GM12878 (cell line): Measurements from ENCODE around the gene DBNDD2. TPM values are rescaled to one million over a fixed set of nuclear protein-coding genes. Genes with fewer than 3 reads are reported as not detected.

Experiments used
- BRCA1 ChIP-seq: IDR thresholded peaks from 2 replicates; pipeline ENCODE4 v1.6.1; 2011; ENCODE audit warnings: low read depth, low read length, improper control_type of control experiment
- CEBPB ChIP-seq, 2 experiments: fragments of 150-350 bp in 1 of 2; IDR thresholded peaks; 2 replicates each; pipeline ENCODE4 v1.6.1; 2012 to 2014; ENCODE audit warnings: low read depth in 2 of 2, low read length in 2 of 2, borderline replicate concordance in 1 of 2, inconsistent platforms in 1 of 2
- CHD2 ChIP-seq: IDR thresholded peaks from 2 replicates; pipeline ENCODE4 v1.6.1; 2011; ENCODE audit warnings: low read depth, low read length, improper control_type of control experiment, borderline replicate concordance
- ETV6 ChIP-seq, 2 experiments: fragments of 450-650 bp in 1 of 2; IDR thresholded peaks in 1 of 2; conservative IDR thresholded peaks in 1 of 2; 2 replicates each; pipeline ENCODE4 v1.6.1; 2014; ENCODE audit warnings: antibody characterized with exemption in 1 of 2, borderline replicate concordance in 1 of 2, low read depth in 1 of 2, mild to moderate bottlenecking in 1 of 2, moderate library complexity in 1 of 2
- EZH2 ChIP-seq: IDR thresholded peaks from 2 replicates; pipeline ENCODE4 v1.6.1; 2012; ENCODE audit warnings: low read depth, mild to moderate bottlenecking, control low read depth, inconsistent platforms, low read length, borderline replicate concordance; ENCODE audit not compliant: control insufficient read depth
- FOS ChIP-seq: IDR thresholded peaks from 3 replicates; pipeline ENCODE4 v1.6.1; 2011; ENCODE audit warnings: borderline replicate concordance; ENCODE audit not compliant: insufficient read length; ENCODE audit errors: extremely low read depth
- IRF4 ChIP-seq: IDR thresholded peaks from 2 replicates; pipeline ENCODE4 v1.6.1; 2011; ENCODE audit warnings: low read depth, low read length
- MAX ChIP-seq: IDR thresholded peaks from 2 replicates; pipeline ENCODE4 v1.6.1; 2012; ENCODE audit warnings: low read depth, low read length, improper control_type of control experiment
- MYC ChIP-seq: IDR thresholded peaks from 2 replicates; pipeline ENCODE4 v1.6.1; 2011; ENCODE audit warnings: mild to moderate bottlenecking, low read length, moderate library complexity, inconsistent platforms; ENCODE audit not compliant: insufficient read depth, insufficient replicate concordance, insufficient read length, severe bottlenecking
- NFIC ChIP-seq: IDR thresholded peaks from 2 replicates; pipeline ENCODE4 v1.6.1; 2012; ENCODE audit warnings: low read depth, mild to moderate bottlenecking, inconsistent platforms, low read length, moderate library complexity
- NFYB ChIP-seq: IDR thresholded peaks from 2 replicates; pipeline ENCODE4 v1.6.1; 2011; ENCODE audit warnings: low read depth, mild to moderate bottlenecking, low read length, improper control_type of control experiment, moderate library complexity; ENCODE audit not compliant: insufficient read depth
- POLR2A ChIP-seq: IDR thresholded peaks from 2 replicates; pipeline ENCODE4 v1.6.1; 2011; ENCODE audit warnings: low read depth, mild to moderate bottlenecking, low read length
- POU2F2 ChIP-seq: IDR thresholded peaks from 3 replicates; pipeline ENCODE4 v1.6.1; 2011; ENCODE audit warnings: low read depth, mild to moderate bottlenecking, low read length, borderline replicate concordance
- RELA ChIP-seq: fragments of 450-650 bp; IDR thresholded peaks from 2 replicates; pipeline ENCODE4 v1.8.0; 2014; ENCODE audit warnings: borderline replicate concordance; ENCODE audit not compliant: partially characterized antibody
- RUNX3 ChIP-seq: IDR thresholded peaks from 2 replicates; pipeline ENCODE4 v1.6.1; 2012; ENCODE audit warnings: low read length, inconsistent platforms
- SIN3A ChIP-seq: IDR thresholded peaks from 2 replicates; pipeline ENCODE4 v1.6.1; 2012; ENCODE audit warnings: low read depth, low read length, improper control_type of control experiment
- SMC3 ChIP-seq: IDR thresholded peaks from 2 replicates; pipeline ENCODE4 v1.6.1; 2011; ENCODE audit warnings: low read length, improper control_type of control experiment, borderline replicate concordance
- STAT3 ChIP-seq: IDR thresholded peaks from 2 replicates; pipeline ENCODE4 v1.6.1; 2011; ENCODE audit warnings: low read depth, low read length, improper control_type of control experiment
- TAF1 ChIP-seq: IDR thresholded peaks from 2 replicates; pipeline ENCODE4 v1.6.1; 2011; ENCODE audit warnings: mild to moderate bottlenecking, low read depth, low read length, borderline replicate concordance
- TCF12 ChIP-seq: IDR thresholded peaks from 2 replicates; pipeline ENCODE4 v1.6.1; 2011; ENCODE audit warnings: low read depth, mild to moderate bottlenecking, low read length
- TCF7 ChIP-seq: IDR thresholded peaks from 2 replicates; pipeline ENCODE4 v1.6.1; 2014; ENCODE audit warnings: antibody characterized with exemption, borderline replicate concordance
- USF2 ChIP-seq: IDR thresholded peaks from 2 replicates; pipeline ENCODE4 v1.6.1; 2011; ENCODE audit warnings: low read depth, low read length, improper control_type of control experiment, borderline replicate concordance
- ZNF24 ChIP-seq: fragments of 450-650 bp; IDR thresholded peaks from 2 replicates; pipeline ENCODE4 v1.6.1; 2017; ENCODE audit warnings: antibody characterized with exemption, mild to moderate bottlenecking
- ZNF687 ChIP-seq: fragments of 450-650 bp; IDR thresholded peaks from 2 replicates; pipeline ENCODE4 v1.6.1; 2017; ENCODE audit warnings: mild to moderate bottlenecking, moderate library complexity
- ZSCAN29 ChIP-seq: fragments of 450-650 bp; IDR thresholded peaks from 2 replicates; pipeline ENCODE4 v1.6.1; 2017; ENCODE audit warnings: mild to moderate bottlenecking, moderate library complexity
- ZZZ3 ChIP-seq: IDR thresholded peaks from 2 replicates; pipeline ENCODE4 v1.6.1; 2011; ENCODE audit warnings: low read depth; ENCODE audit not compliant: control insufficient read depth, insufficient read length
- polyA plus RNA-seq, 11 experiments: library from polyadenylated mRNA; depleted of rRNA in 4 of 11; unstranded in 6 of 11; stranded (reverse) in 5 of 11; fragments of >200 nt; fragmentation: Nextera tagmentation in 4 of 11; fragmentation: Illumina TruSeq in 1 of 11; extraction: Ambion mirVana in 4 of 11; extraction: Trizol in 1 of 11; gene quantifications; 1 replicate in 1 of 11; 2 replicates in 10 of 11; pipeline versions ENCODE4 v1.2.1 to v1.2.3, GENCODE V29; 2011 to 2016; ENCODE audit warnings: inconsistent platforms in 2 of 11, missing spikeins in 2 of 11, low read depth in 1 of 11
- total RNA-seq, 4 experiments: library from RNA; depleted of rRNA in 3 of 4; stranded (reverse); fragments of >200 nt in 3 of 4; fragmentation: Illumina TruSeq in 1 of 4; extraction: Trizol in 1 of 4; gene quantifications; 2 replicates each; pipeline versions ENCODE4 v1.2.1 to v1.2.3, GENCODE V29; 2013 to 2021

Gene DBNDD2
- total and polyA plus RNA-seq, 10 of the 15 experiments (the other 5 are each of a cell fraction or from before 2014, with no cell fraction given) = 0.17 to 5.7 (median 0.49) TPM; not detected in 1

GRCh38 chr20:45368221-45368980 is 39.7 kb upstream of the DBNDD2 start (continued):
- TF ChIP-seq MAX = no peak
- no peak for TF ChIP-seq ZNF687
- peak in 1 of 2 experiments; percentile 95; a peak in 2 of 4 replicates for TF ChIP-seq ETV6 (conservative IDR thresholded peaks at IDR 0.05 in 1 of 2, IDR thresholded peaks at IDR 0.05 in 1 of 2; ENCODE audit: borderline replicate concordance in 1 of 2, low read depth in 1 of 2)
- TF ChIP-seq CHD2 = peak; percentile 86
- TF ChIP-seq BRCA1 = no peak
- no peak; the same call in 1 of the 2 replicates for TF ChIP-seq SMC3
- no peak; the same call in 1 of the 2 replicates for TF ChIP-seq USF2
- peak; percentile 60; the same call in 1 of the 2 replicates for TF ChIP-seq TAF1
- TF ChIP-seq ZSCAN29 = no peak
- peak; percentile 75; the same call in 1 of the 2 replicates for TF ChIP-seq STAT3
- peak in 1 of 2 experiments; percentile 97; a peak in 2 of 4 replicates for TF ChIP-seq CEBPB (IDR thresholded peaks at IDR 0.05; ENCODE audit: borderline replicate concordance in 1 of 2, low read depth in 2 of 2, low read length in 2 of 2)
- TF ChIP-seq SIN3A = no peak
- TF ChIP-seq NFIC = peak; percentile 99
- no peak for TF ChIP-seq POLR2A
- TF ChIP-seq ZNF24 = 0 out of 2 replicates have a peak, but pooled peaks have one; percentile 58
- no peak for TF ChIP-seq NFYB
- no peak for TF ChIP-seq MYC
- TF ChIP-seq RELA = peak; percentile 47
- TF ChIP-seq FOS = no peak
- TF ChIP-seq RUNX3 = peak; percentile 99
- no peak for TF ChIP-seq ZZZ3
- peak; percentile 94 for TF ChIP-seq POU2F2
- TF ChIP-seq TCF12 = peak; percentile 93
- TF ChIP-seq TCF7 = peak; percentile 80; the same call in 1 of the 2 replicates
- peak; percentile 99 for TF ChIP-seq IRF4
- TF ChIP-seq EZH2 = 0 out of 2 replicates have a peak, but pooled peaks have one; percentile 53
